ENCODE measurements around the gene SACS.
A peak's percentile ranks its signal among the peaks of the same experiment; 100 is the strongest.

Gene SACS

GRCh38 chr13:23377983-23378632, 55.4 kb downstream of the SACS start:
- no peak overlapping the region for H3K27ac ChIP-seq (ENCODE audit: low read length)
- H2AFZ ChIP-seq (ENCODE audit: low read depth, low read length): no peak overlapping the region
- H3K27me3 ChIP-seq (ENCODE audit: insufficient read depth, low read length, poor library complexity): peaks cover 3% of the 10 kb centered on the region
- H3K36me3 ChIP-seq (ENCODE audit: insufficient read depth, low read length): peaks cover 9% of the 10 kb centered on the region
- H3K9me3 ChIP-seq (ENCODE audit: insufficient read depth, low read length, severe bottlenecking): no peaks in the 10 kb centered on the region
- H4K20me1 ChIP-seq (ENCODE audit: insufficient read depth, low read length): peaks cover 7% of the 10 kb centered on the region
- no peak overlapping the region for H3K9ac ChIP-seq (ENCODE audit: low read depth, low read length)
- H3K4me3 ChIP-seq (ENCODE audit: low read depth in 1 of 2, low read length in 2 of 2): no peak overlapping the region
- DNase-seq (peak; percentile 12), ATAC-seq (ENCODE audit: insufficient read depth, low read depth) (no peak)
- peaks cover 21% of the 10 kb centered on the region for H3K4me1 ChIP-seq (ENCODE audit: insufficient read depth, low read length)
- H3K4me2 ChIP-seq (ENCODE audit: insufficient read depth, low read length): no peak overlapping the region
- TF ChIP-seq CTCF (IDR thresholded peaks at IDR 0.05; ENCODE audit: borderline replicate concordance, extremely low read depth, low read length, poor library complexity, severe bottlenecking) (no peak), EZH2 (IDR thresholded peaks at IDR 0.05; ENCODE audit: borderline replicate concordance, low read depth, low read length, severe bottlenecking) (no peak)
- peaks cover 20% of the 10 kb centered on the region for H3K79me2 ChIP-seq (ENCODE audit: insufficient read depth, low read length)

GRCh38 chr13:23377579-23377978, 55.9 kb downstream of the SACS start:
- peaks cover 25% of the 10 kb centered on the region for H3K79me2 ChIP-seq (ENCODE audit: insufficient read depth, low read length)
- no peak for ATAC-seq (ENCODE audit: insufficient read depth, low read depth)
- peaks cover 3% of the 10 kb centered on the region for H3K27me3 ChIP-seq (ENCODE audit: insufficient read depth, low read length, poor library complexity)
- H3K4me3 ChIP-seq (ENCODE audit: low read depth in 1 of 2, low read length in 2 of 2): no peak overlapping the region
- H3K9me3 ChIP-seq (ENCODE audit: insufficient read depth, low read length, severe bottlenecking): no peaks in the 10 kb centered on the region
- TF ChIP-seq CTCF (IDR thresholded peaks at IDR 0.05; ENCODE audit: borderline replicate concordance, extremely low read depth, low read length, poor library complexity, severe bottlenecking) (no peak), EZH2 (IDR thresholded peaks at IDR 0.05; ENCODE audit: borderline replicate concordance, low read depth, low read length, severe bottlenecking) (no peak)
- H3K36me3 ChIP-seq (ENCODE audit: insufficient read depth, low read length): peaks cover 14% of the 10 kb centered on the region
- H4K20me1 ChIP-seq (ENCODE audit: insufficient read depth, low read length): peaks cover 12% of the 10 kb centered on the region
- H3K4me2 ChIP-seq (ENCODE audit: insufficient read depth, low read length): no peak overlapping the region
- H3K27ac ChIP-seq (ENCODE audit: low read length): no peak overlapping the region
- H2AFZ ChIP-seq (ENCODE audit: low read depth, low read length): no peak overlapping the region
- H3K4me1 ChIP-seq (ENCODE audit: insufficient read depth, low read length): peaks cover 26% of the 10 kb centered on the region
- H3K9ac ChIP-seq (ENCODE audit: low read depth, low read length): no peak overlapping the region
- DNase-seq: no peak

GRCh38 chr13:23375001-23375971, 58.2 kb downstream of the SACS start:
- Histone ChIP-seq H4K20me1 (ENCODE audit: insufficient read depth, low read length) (peaks cover 20% of the 10 kb centered on the region), H3K27ac (ENCODE audit: low read length) (peak overlapping the region; percentile 88), H3K4me1 (ENCODE audit: insufficient read depth, low read length) (peaks cover 35% of the 10 kb centered on the region)

More at GRCh38 chr13:23375001-23375971, 58.2 kb downstream of the SACS start:
- H3K79me2 ChIP-seq (ENCODE audit: insufficient read depth, low read length): peaks cover 37% of the 10 kb centered on the region
- DNase-seq (peak; percentile 96), ATAC-seq (ENCODE audit: insufficient read depth, low read depth) (peak; percentile 93)
- TF ChIP-seq CTCF (IDR thresholded peaks at IDR 0.05; ENCODE audit: borderline replicate concordance, extremely low read depth, low read length, poor library complexity, severe bottlenecking) (peak; percentile 32), EZH2 (IDR thresholded peaks at IDR 0.05; ENCODE audit: borderline replicate concordance, low read depth, low read length, severe bottlenecking) (no peak)
- no peaks in the 10 kb centered on the region for H3K9me3 ChIP-seq (ENCODE audit: insufficient read depth, low read length, severe bottlenecking)
- peaks cover 3% of the 10 kb centered on the region for H3K27me3 ChIP-seq (ENCODE audit: insufficient read depth, low read length, poor library complexity)
- H3K9ac ChIP-seq (ENCODE audit: low read depth, low read length): peak overlapping the region; percentile 96
- H3K4me3 ChIP-seq (ENCODE audit: low read depth in 1 of 2, low read length in 2 of 2): peak overlapping the region; percentile 65 to 100; a peak in 3 of 4 replicates
- H3K4me2 ChIP-seq (ENCODE audit: insufficient read depth, low read length): peak overlapping the region; percentile 81
- H3K36me3 ChIP-seq (ENCODE audit: insufficient read depth, low read length): peaks cover 36% of the 10 kb centered on the region
- peak overlapping the region; percentile 100 for H2AFZ ChIP-seq (ENCODE audit: low read depth, low read length)
